T1000 (cell line): ENCODE results near the gene CDH16.
"Not testable (repeated sequence)": the region's sequence is repeated elsewhere in the genome, so short reads cannot be mapped to it uniquely, and the experiment has no call there.

Experiments used
- DNase-seq: peaks from one replicate; lab custom pipeline; 2025; ENCODE audit warnings: mixed read lengths; lab: John Stamatoyannopoulos, UW

The CDH16 gene

GRCh38 chr16:66946974-66947301 is 28.3 kb upstream of the CDH16 start:
- DNase-seq: no peak

- DNase-seq: no peak
Observed at GRCh38 chr16:66946541-66946940, 27.9 kb upstream of the CDH16 start.

- no peak for DNase-seq
Observed at GRCh38 chr16:66945939-66946338, 27.3 kb upstream of the CDH16 start.

DNA sequence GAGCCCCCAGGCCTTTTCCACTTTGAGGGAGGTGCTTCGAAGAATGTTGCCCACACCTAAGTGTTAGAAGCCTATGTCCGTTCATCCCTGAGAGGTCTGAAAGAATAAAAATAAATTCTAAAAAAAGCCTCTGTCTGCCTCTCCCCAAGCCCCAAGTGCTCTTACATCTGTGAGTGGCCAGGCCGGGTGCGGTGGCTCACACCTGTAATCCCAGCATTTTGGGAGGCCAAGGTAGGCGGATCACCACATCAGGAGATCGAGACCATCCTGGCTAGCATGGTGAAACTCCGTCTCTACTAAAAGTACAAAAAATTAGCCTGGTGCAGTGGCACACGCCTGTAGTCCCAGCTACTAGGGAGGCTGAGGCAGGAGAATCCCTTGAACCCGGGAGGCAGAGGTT is 26.3 kb upstream of the CDH16 start:
- not testable (repeated sequence) for DNase-seq

DNA sequence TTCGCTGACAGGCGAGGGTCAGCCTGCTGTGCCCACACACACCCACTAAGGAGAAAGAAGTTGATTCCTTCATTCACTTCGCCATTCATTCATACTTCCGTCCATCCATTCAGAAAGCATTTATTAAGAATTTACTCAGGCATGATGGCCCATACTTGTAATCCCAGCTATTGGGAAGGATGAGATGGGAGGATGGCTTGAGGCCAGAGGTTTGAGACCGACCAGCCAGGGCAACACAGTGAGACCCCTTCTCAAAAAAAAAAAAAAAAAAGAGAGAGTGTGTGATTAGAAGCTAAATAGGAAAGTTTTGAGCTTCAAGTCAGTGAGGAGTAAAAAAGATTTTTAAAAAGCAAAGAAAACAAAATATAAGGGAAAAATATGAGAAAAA is 25.4 kb upstream of the CDH16 start:
- DNase-seq: no peak

DNA sequence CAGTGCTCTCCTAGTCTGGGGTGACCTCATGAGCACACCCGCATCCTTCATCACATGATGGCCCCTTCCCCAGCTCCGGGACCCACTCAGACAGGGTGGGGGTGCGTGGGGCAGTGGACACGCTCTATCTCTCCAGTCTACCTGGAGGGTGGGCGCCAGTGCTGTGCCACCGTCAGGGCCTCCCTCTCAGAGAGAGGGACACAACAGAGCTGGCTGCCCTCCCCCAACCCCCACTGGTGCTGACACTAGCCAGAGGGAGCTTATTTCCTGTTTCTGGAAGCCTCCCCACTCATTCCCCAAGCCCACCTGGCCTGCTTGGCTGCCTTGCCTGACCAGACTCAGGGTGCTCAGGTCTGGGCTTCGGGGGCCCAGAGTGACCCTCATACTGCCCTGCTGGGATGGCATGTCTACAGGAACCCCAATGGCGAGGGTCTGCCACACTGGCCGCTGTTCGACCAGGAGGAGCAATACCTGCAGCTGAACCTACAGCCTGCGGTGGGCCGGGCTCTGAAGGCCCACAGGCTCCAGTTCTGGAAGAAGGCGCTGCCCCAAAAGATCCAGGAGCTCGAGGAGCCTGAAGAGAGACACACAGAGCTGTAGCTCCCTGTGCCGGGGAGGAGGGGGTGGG is 24.9 kb upstream of the CDH16 start:
- no peak for DNase-seq

GRCh38 chr16:66942981-66943380 is 24.3 kb upstream of the CDH16 start:
- no peak for DNase-seq

DNA sequence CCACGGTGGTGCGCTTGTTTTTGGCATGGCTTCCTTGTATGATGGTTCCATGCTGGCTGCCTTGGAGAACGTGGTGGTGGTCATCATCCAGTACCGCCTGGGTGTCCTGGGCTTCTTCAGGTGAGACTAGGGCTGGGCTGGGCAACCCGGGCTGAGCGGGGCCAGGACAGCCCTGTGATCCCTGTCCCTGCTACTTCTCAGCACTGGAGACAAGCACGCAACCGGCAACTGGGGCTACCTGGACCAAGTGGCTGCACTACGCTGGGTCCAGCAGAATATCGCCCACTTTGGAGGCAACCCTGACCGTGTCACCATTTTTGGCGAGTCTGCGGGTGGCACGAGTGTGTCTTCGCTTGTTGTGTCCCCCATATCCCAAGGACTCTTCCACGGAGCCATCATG is 21.6 kb upstream of the CDH16 start:
- DNase-seq: no peak

DNA sequence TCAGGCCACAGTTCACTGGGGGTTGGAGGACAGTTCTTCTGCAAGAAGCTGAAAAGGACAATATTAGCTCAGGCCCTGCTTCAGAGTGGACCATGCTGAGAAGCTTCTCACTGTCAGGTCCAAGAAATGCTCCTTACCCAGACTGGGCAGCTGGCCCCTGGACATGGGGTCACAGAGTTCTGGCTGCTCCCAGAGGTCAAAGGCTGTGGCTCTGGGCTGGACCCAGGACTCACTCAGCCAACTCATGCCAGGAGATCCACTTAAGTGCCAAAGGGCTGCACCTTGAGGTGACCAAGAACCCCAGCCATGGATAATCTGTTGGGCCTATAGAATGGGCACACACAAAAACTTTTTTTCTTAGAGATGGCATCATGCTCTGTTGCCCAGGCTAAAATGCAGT is 20.7 kb upstream of the CDH16 start:
- DNase-seq: no peak

- DNase-seq: no peak
Observed at GRCh38 chr16:66937725-66938337, 19.1 kb upstream of the CDH16 start.

DNA sequence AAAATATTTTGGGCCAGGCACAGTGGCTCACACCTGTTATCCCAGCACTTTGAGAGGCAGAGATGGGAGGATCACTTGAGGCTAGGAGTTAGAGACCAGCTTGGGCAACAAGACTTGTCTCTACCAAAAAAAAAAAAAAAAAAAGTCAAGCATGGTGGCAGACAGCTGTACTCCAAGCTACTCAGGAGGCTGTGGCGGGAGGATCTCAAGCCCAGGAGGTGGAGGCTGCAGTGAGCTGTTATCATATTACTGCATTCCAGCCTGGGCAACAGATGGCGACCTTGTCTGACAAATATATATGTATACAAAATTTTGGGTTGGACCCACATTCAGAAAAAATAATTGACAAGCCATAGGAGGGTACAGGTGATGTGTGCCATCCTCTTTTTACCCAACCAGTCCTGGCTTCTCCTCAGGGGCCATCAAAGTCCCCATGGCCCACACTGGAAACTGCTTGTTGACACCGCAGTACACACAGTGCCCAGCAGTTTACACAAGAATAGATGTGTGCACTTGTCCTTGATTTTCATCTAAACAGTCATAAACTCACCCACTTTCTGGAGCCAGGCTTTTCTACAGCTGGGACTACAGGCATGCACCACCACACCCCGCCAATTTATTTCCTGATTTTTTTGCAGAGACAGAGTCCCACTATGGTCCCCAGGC is 18.3 kb upstream of the CDH16 start:
- no peak for DNase-seq

DNA sequence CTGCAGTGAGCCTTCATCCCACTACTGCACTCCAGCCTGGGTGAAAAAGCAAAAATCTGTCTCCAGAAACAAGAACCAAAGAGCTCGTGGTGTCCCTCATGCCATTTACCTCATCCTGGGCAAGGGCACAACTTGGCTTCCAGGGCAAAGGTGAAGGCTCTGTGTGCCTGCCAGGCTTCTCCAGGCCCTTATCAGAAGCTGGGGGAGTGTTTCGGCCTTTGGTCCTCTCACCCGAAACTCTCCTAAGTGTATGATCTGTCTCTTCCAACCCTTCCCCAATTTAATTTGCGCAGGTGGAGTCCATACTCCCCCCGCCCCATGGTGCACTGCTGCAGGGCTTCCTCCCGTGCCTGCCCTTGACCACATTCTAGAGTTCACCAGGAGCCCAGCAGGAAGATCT is 17.8 kb upstream of the CDH16 start:
- no peak for DNase-seq

- no peak for DNase-seq
Observed at GRCh38 chr16:66935314-66936011, 16.8 kb upstream of the CDH16 start, which contains the start of gene CES2. TSS of gene CES2 (plus strand) at chr16:66935516. CDS start at chr16:66935636, 120 bp downstream.

DNA sequence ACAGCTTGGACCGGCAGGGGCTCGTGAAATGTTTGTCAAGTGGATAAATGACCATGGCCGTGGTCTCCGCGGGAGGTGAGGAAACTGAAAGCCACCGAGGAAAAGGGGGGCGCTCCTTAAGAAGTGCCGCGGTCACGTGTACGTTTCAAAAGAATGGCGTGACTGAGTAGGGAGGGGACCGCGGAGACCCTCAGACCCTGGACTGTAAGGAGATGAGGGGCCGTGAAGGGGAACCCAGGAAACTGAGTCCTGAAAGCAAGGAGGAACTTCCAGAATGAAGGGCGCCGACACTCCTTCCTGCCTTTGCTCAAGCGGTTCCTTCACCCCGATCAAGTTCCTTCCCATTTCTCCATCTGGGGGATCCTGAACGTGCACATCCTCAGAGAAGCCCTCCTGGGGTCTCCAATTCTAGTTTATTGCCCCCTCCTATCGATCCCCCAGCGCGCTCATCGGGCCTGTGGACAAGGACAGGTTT is 16.2 kb upstream of the CDH16 start:
- DNase-seq: not testable (repeated sequence)

- peak; percentile 70 for DNase-seq
Observed at GRCh38 chr16:66934138-66934838, 15.6 kb upstream of the CDH16 start, which contains the start of gene CIAO2B. TSS of gene CIAO2B (minus strand) at chr16:66934402. CDS start at chr16:66934364, 38 bp downstream.

DNA sequence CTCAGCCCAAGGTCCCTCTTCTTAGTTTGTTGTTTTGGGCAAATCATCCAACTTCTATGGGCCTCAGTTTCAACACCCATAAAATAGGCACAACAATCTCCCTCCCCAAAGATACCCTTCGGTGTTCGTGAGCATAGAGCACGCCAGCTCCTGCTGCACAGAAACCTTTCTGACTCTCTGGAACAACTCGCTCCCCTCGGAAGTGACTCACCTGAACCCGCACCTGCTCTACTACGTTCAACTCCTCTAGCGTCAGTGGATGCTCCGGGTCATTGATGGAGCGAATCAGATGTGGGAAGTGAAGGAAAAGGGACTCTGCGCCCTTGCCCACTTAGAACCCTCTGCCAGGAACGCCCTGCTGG is 15.1 kb upstream of the CDH16 start:
- no peak for DNase-seq

DNA sequence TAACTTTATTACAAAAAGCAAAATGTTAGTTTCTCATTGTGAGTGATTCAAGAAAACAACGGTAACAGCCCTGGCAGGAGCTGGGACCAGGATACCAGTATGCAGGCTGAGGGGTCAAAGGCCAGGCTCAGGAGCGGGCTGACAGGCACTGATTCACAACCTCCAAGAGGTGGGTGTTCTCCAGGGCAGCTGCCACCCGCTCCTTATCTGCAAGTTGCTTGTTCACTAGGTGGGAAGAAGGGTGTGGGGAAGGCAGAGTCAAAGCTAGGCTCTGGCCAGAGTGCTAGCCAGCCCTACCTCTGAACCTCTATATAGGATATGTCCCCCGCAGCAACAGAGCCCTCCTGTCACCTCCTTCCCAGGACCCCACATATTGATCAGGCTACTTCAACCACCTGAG is 13.4 kb upstream of the CDH16 start:
- DNase-seq: no peak

GRCh38 chr16:66931665-66932064 is 13.0 kb upstream of the CDH16 start:
- no peak for DNase-seq

GRCh38 chr16:66930189-66930588 is 11.5 kb upstream of the CDH16 start:
- no peak for DNase-seq

DNA sequence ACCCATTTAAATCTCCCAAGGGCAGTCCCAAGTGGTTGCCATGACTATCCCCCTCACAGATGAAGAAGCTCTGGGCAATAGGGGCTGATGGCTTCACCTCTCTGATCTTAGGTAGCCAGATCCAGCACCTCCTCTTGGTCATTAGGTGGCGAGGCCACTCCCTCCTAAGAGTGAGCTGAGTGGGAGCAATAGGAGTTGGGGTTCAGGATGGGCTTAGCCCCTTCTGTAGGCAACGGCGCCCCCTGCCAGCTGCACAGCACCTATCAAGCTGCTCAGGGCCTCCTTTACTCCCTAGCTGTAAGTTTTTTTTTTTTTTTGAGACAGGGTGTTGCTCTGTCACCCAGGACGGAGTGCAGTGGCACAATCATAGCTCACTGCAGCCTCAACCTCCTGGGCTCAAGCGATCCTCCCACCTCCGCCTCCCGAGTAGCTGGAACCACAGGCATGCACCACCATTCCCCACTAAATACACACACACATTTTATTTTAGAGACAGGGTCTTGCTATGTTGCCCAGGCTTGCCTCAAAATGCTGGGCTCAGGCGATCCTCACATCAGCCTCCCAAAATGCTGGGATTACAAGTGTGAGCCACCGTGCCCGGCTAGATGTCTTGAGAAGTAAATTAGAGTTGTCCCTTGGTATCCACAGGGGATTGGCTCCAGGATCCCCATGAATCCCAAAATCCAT is 10.2 kb upstream of the CDH16 start:
- DNase-seq: no peak

GRCh38 chr16:66927918-66928649 is 9.4 kb upstream of the CDH16 start:
- no peak for DNase-seq
